Vagina (tissue), 2 donors: ENCODE data around the gene SOS1.

Experiments used
- CTCF ChIP-seq, 3 experiments: fragments of 450-650 bp in 2 of 3; fragments of 200-600 bp in 1 of 3; sonication (generic) in 1 of 3; IDR thresholded peaks; one replicate each; pipeline ENCODE4 v1.5.1; 2017 to 2019; ENCODE audit warnings: antibody characterized with exemption in 3 of 3, mild to moderate bottlenecking in 2 of 3, moderate library complexity in 2 of 3
- POLR2A ChIP-seq, 2 donors: fragments of 450-650 bp; IDR thresholded peaks; one replicate each; pipeline ENCODE4 v1.6.1; 2017; ENCODE audit warnings: antibody characterized with exemption in 2 of 2, mild to moderate bottlenecking in 2 of 2, moderate library complexity in 2 of 2

GRCh38 chr2:38997781-38998180 is 123.1 kb downstream of the SOS1 start:
- no peak for TF ChIP-seq CTCF (IDR thresholded peaks at IDR 0.05)
- no peak for TF ChIP-seq POLR2A (IDR thresholded peaks at IDR 0.05)
